ENCODE data around the gene YPEL1. TPM values are rescaled to one million over a fixed set of nuclear protein-coding genes. Genes with fewer than 3 reads are reported as not detected.
"Not testable (repeated sequence)": the region's sequence is repeated elsewhere in the genome, so short reads cannot be mapped to it uniquely, and the experiment has no call there.

The YPEL1 gene
- total RNA-seq, 4 donors from 2014 or later: 2.9 to 9.0 (median 4.6) TPM; not detected in 1

DNA sequence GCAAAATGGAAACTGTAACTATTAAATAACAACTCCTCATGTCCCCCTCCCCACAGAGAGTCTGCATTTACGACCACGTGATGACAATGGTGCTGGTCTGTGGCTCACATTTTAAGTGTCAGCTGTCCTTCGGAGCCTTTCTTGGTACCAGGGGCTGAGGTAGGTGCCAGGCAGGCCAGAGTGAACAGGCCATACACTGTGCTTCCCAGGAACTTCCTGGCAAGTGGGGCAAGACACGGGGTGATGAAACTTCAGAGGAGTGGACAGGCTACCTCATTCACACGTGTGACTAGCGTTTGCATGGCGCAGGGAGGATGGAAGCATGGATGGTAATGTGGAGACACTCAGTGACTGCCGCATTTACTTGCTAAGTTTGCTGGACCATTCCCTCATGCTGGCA lies 10.4 kb upstream of the YPEL1 start:
- Histone ChIP-seq H3K27me3 (no peaks in the 10 kb centered on the region), H3K9me3 (no peaks in the 10 kb centered on the region), H3K4me3 (no peak overlapping the region), H3K27ac (no peak overlapping the region), H3K36me3 (no peaks in the 10 kb centered on the region), H3K4me1 (no peaks in the 10 kb centered on the region)
- intact Hi-C loops (cut with DNase I; ENCODE audit: low total_unique reads): no loop called here
- 83 to 100% methylated on average over 2 to 8 of the region's 8 CpGs for WGBS, 2 donors (ENCODE audit: low coverage in 1 of 2)
- no peak for DNase-seq
- TF ChIP-seq POLR2A (IDR thresholded peaks at IDR 0.05) (no peak), POLR2AphosphoS5 (IDR thresholded peaks at IDR 0.05) (no peak), EP300 (IDR thresholded peaks at IDR 0.05; ENCODE audit: low read depth) (no peak)
- TF ChIP-seq, protein P1, sequence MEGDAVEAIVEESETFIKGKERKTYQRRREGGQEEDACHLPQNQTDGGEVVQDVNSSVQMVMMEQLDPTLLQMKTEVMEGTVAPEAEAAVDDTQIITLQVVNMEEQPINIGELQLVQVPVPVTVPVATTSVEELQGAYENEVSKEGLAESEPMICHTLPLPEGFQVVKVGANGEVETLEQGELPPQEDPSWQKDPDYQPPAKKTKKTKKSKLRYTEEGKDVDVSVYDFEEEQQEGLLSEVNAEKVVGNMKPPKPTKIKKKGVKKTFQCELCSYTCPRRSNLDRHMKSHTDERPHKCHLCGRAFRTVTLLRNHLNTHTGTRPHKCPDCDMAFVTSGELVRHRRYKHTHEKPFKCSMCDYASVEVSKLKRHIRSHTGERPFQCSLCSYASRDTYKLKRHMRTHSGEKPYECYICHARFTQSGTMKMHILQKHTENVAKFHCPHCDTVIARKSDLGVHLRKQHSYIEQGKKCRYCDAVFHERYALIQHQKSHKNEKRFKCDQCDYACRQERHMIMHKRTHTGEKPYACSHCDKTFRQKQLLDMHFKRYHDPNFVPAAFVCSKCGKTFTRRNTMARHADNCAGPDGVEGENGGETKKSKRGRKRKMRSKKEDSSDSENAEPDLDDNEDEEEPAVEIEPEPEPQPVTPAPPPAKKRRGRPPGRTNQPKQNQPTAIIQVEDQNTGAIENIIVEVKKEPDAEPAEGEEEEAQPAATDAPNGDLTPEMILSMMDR (IDR thresholded peaks at IDR 0.05): no peak
- in situ Hi-C loops (cut with MboI; ENCODE audit: low pct_ligation_motif_present in 1 of 4, low pct_unique_long_range_greater_than_20kb in 1 of 4, low sequenced_read_pairs in 3 of 4): no loop called here

DNA sequence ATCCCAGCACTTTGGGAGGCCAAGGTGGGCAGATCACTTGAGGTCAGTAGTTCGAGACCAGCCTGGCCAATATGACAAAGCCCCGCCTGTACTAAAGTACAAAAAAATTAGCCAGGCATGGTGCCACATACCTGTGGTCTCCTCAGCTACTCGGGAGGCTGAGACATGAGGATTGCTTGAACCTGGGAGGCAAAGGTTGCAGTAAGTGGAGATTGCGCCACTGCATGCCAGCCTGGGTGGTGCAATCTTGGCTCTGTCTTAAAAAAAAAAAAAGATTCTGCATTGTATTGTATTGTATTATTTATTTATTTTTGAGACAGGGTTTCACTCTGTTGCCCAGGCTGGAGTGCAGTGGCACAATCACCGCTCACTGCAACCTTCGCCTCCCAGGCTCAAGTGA lies 9.3 kb upstream of the YPEL1 start:
- in situ Hi-C loops (cut with MboI; ENCODE audit: low pct_ligation_motif_present in 1 of 4, low pct_unique_long_range_greater_than_20kb in 1 of 4, low sequenced_read_pairs in 3 of 4); H3K4me1 ChIP-seq; H3K27me3 ChIP-seq; H3K9me3 ChIP-seq; H3K4me3 ChIP-seq; intact Hi-C loops (cut with DNase I; ENCODE audit: low total_unique reads); H3K27ac ChIP-seq; DNase-seq; H3K36me3 ChIP-seq: not testable (repeated sequence)
- WGBS, 2 donors (ENCODE audit: low coverage in 1 of 2): 81 to 84% methylated on average over 4 to 6 of the region's 6 CpGs

DNA sequence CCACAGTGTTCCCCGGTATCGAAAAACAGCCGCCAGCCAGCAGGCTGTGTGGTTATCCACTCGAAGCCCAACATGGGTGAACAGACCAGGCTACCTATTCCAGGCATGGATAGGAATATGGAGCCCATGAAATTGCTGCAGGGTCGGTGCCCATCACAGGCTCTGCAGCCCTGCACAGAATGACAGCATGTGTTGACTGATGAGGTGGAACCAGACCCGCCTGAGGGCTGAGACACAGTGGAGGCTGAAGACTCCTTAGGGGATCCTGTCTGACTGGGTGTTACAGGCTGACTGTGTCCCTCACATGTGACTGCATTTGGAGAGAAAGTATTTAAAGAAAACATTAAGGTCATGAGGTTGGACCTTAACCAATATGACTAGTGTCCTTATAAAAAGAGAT lies 6.2 kb upstream of the YPEL1 start:
- no peak for DNase-seq
- TF ChIP-seq POLR2A (IDR thresholded peaks at IDR 0.05) (no peak), POLR2AphosphoS5 (IDR thresholded peaks at IDR 0.05) (no peak), EP300 (IDR thresholded peaks at IDR 0.05; ENCODE audit: low read depth) (no peak)
- TF ChIP-seq, protein P1 (IDR thresholded peaks at IDR 0.05): no peak
- intact Hi-C loops (cut with DNase I; ENCODE audit: low total_unique reads) (no loop called here), in situ Hi-C loops (cut with MboI; ENCODE audit: low pct_ligation_motif_present in 1 of 4, low pct_unique_long_range_greater_than_20kb in 1 of 4, low sequenced_read_pairs in 3 of 4) (no loop called here)
- Histone ChIP-seq H3K9me3 (no peaks in the 10 kb centered on the region), H3K27ac (no peak overlapping the region), H3K27me3 (no peaks in the 10 kb centered on the region), H3K4me3 (no peak overlapping the region), H3K36me3 (no peaks in the 10 kb centered on the region), H3K4me1 (no peaks in the 10 kb centered on the region)
- 88% methylated on average over 6 of the region's 6 CpGs; no CpG with 5 or more reads in 1 of the 2 donors for WGBS, 2 donors (ENCODE audit: low coverage in 1 of 2)

DNA sequence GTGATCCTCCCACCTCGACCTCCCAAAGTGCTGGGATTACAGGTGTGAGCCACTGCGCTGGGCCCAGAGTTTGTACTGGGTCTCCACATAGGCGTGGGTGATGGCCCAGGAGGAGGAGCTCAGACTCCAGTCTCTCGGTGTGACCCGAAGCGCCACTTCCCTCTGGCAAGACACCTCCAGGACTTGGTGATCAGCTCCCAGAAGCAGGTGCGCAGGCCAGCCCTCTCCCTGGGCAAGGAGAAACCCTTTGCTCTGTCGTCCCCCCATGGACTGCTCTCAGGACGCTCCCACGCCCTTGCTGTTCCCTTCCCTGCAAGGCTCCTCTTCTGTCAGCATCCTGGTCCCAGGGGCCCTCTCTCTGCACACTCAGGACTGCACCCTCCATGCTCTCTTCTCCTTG lies 5.5 kb upstream of the YPEL1 start:
- H3K4me3 ChIP-seq: no peak overlapping the region
- no peak overlapping the region for H3K27ac ChIP-seq
- in situ Hi-C loops (cut with MboI; ENCODE audit: low pct_ligation_motif_present in 1 of 4, low pct_unique_long_range_greater_than_20kb in 1 of 4, low sequenced_read_pairs in 3 of 4) (no loop called here), intact Hi-C loops (cut with DNase I; ENCODE audit: low total_unique reads) (no loop called here)
- peaks cover 0 to 4% (median 4%) of the 10 kb centered on the region in 4 donors for H3K4me1 ChIP-seq
- no peak for DNase-seq
- no peaks in the 10 kb centered on the region for H3K36me3 ChIP-seq
- WGBS, 2 donors (ENCODE audit: low coverage in 1 of 2): 67 to 85% methylated on average over 3 to 10 of the region's 10 CpGs
- no peaks in the 10 kb centered on the region for H3K27me3 ChIP-seq
- TF ChIP-seq POLR2AphosphoS5 (IDR thresholded peaks at IDR 0.05) (no peak), EP300 (IDR thresholded peaks at IDR 0.05; ENCODE audit: low read depth) (no peak), POLR2A (IDR thresholded peaks at IDR 0.05) (no peak)
- TF ChIP-seq, protein P1 (IDR thresholded peaks at IDR 0.05): no peak
- H3K9me3 ChIP-seq: no peaks in the 10 kb centered on the region

DNA sequence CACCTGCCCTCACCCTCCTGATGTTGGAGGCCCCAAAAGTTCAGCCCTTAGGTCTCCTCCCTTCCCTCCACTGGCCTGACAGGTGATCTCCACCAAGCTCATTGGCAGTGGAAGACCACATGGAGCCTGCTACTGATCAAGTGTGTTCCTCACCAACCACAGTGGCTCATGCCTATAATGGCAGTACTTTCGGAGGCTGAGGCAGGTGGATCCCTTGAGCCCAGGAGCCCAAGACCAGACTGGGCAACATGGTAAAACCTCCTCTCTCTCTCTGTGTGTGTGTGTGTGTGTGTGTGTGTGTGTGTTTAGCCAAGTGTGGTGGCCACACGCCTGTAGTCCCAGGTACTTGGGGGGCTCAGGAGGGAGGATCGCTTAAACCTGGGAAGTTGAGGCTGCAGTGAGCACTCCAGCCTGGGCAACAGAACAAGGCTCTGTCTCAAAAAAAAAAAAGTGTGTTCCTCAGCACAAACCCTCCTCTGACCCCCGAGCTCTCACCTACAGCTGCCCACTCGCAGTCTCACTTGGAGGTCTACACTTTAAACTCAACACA lies 4.3 kb upstream of the YPEL1 start:
- intact Hi-C loops (cut with DNase I; ENCODE audit: low total_unique reads) (no loop called here), in situ Hi-C loops (cut with MboI; ENCODE audit: low pct_ligation_motif_present in 1 of 4, low pct_unique_long_range_greater_than_20kb in 1 of 4, low sequenced_read_pairs in 3 of 4) (no loop called here)
- TF ChIP-seq POLR2A (IDR thresholded peaks at IDR 0.05) (no peak), EP300 (IDR thresholded peaks at IDR 0.05; ENCODE audit: low read depth) (no peak)
- TF ChIP-seq, protein P1 (IDR thresholded peaks at IDR 0.05): no peak
- no peaks in the 10 kb centered on the region for H3K36me3 ChIP-seq
- DNase-seq: no peak
- no peaks in the 10 kb centered on the region for H3K27me3 ChIP-seq
- 93% methylated on average over 5 of the region's 5 CpGs; no CpG with 5 or more reads in 1 of the 2 donors for WGBS, 2 donors (ENCODE audit: low coverage in 1 of 2)
- no peaks in the 10 kb centered on the region for H3K9me3 ChIP-seq
- peaks cover 0 to 7% (median 7%) of the 10 kb centered on the region in 4 donors for H3K4me1 ChIP-seq
- H3K27ac ChIP-seq: no peak overlapping the region
- no peak overlapping the region for H3K4me3 ChIP-seq
